OCI-LY7 (cell line): ENCODE data around the gene RAI2. TPM values are rescaled to one million over a fixed set of nuclear protein-coding genes. Genes with fewer than 3 reads are reported as not detected.

Experiments
- BruUV-seq: library from RNA; stranded (reverse); fragments of 400-500 nt; replicated peaks from 2 replicates; lab custom pipeline; 2021; lab: Mats Ljungman, UMichigan
- CTCF ChIA-PET: fragments of 300-600 bp; sonication (Branson Sonifier 250); formaldehyde crosslinking; loops from one replicate; lab custom pipeline; 2022; ENCODE audit warnings: antibody characterized with exemption; ENCODE audit not compliant: unreplicated experiment; lab: Charles Lee
- POLR2A ChIA-PET: fragments of 300-600 bp; sonication (Branson Sonifier 250); formaldehyde crosslinking; loops from one replicate; lab custom pipeline; 2022; ENCODE audit warnings: antibody characterized with exemption; lab: Charles Lee
- DNase-seq: peaks from one replicate; pipeline ENCODE4 v3.0.0-alpha.2; 2015; ENCODE audit warnings: low spot score
- H2AFZ ChIP-seq: fragments of 200-600 bp; sonication (generic), shearing (Covaris generic); 2 replicates; pipeline ENCODE4 v1.6.1; 2014; ENCODE audit warnings: mild to moderate bottlenecking, antibody characterized with exemption, low read length, moderate library complexity
- H3K27ac ChIP-seq: fragments of 200-600 bp; sonication (generic); 2 replicates; pipeline ENCODE4 v1.5.1; 2014; ENCODE audit warnings: mixed run types, low read depth, mild to moderate bottlenecking, moderate library complexity, low read length, inconsistent platforms; ENCODE audit not compliant: poor library complexity, severe bottlenecking
- H3K36me3 ChIP-seq: fragments of 200-600 bp; sonication (generic); 2 replicates; pipeline ENCODE4 v1.6.1; 2014; ENCODE audit warnings: mild to moderate bottlenecking, antibody characterized with exemption, low read length, moderate library complexity, mixed read lengths; ENCODE audit not compliant: insufficient read depth
- H3K4me1 ChIP-seq: fragments of 200-600 bp; sonication (generic); 2 replicates; pipeline ENCODE4 v1.5.1; 2014; ENCODE audit warnings: mild to moderate bottlenecking, low read length; ENCODE audit not compliant: insufficient read depth, poor library complexity, severe bottlenecking
- H3K4me2 ChIP-seq: fragments of 200-600 bp; sonication (generic); 2 replicates; pipeline ENCODE4 v1.6.1; 2014; ENCODE audit warnings: mild to moderate bottlenecking, low read length
- H3K4me3 ChIP-seq: fragments of 200-600 bp; sonication (generic); 2 replicates; pipeline ENCODE4 v1.5.1; 2014; ENCODE audit warnings: mild to moderate bottlenecking, low read depth, low read length; ENCODE audit not compliant: poor library complexity, severe bottlenecking
- H3K79me2 ChIP-seq: fragments of 200-600 bp; sonication (generic); 2 replicates; pipeline ENCODE4 v1.6.1; 2016; ENCODE audit warnings: low read depth, mild to moderate bottlenecking, low read length, moderate library complexity, mixed read lengths; ENCODE audit not compliant: insufficient read depth
- H3K9me2 ChIP-seq: fragments of 200-600 bp; sonication (generic); 2 replicates; pipeline ENCODE4 v1.6.1; 2016; ENCODE audit warnings: mild to moderate bottlenecking, low read length, mixed read lengths; ENCODE audit not compliant: insufficient read depth
- H3K9me3 ChIP-seq: fragments of 200-600 bp; sonication (generic); 2 replicates; pipeline ENCODE4 v1.6.1; 2014; ENCODE audit warnings: mild to moderate bottlenecking, mixed run types, low read length, mixed read lengths
- H4K20me1 ChIP-seq: fragments of 200-600 bp; sonication (generic); 2 replicates; pipeline ENCODE4 v1.6.1; 2014; ENCODE audit warnings: mild to moderate bottlenecking, antibody characterized with exemption, low read length, moderate library complexity, mixed read lengths; ENCODE audit not compliant: insufficient read depth
- CTCF ChIP-seq: fragments of 200-600 bp; sonication (generic); conservative IDR thresholded peaks from 2 replicates; pipeline ENCODE4 v1.5.1; 2014; ENCODE audit warnings: mild to moderate bottlenecking, antibody characterized with exemption, low read length, moderate library complexity, mixed read lengths
- EZH2phosphoT487 ChIP-seq: fragments of 200-600 bp; sonication (generic); IDR thresholded peaks from 2 replicates; pipeline ENCODE4 v1.6.1; 2018; ENCODE audit warnings: low read depth, borderline replicate concordance, mild to moderate bottlenecking, mixed run types, antibody characterized with exemption, low read length, moderate library complexity, mixed read lengths
- intact Hi-C: fragments of 100-400 bp; cut with micrococcal nuclease; formaldehyde crosslinking; loops from one replicate; pipeline ENCODE4 v1.10.0; 2022; ENCODE audit not compliant: unreplicated experiment
- total RNA-seq, 2 experiments: library from RNA; depleted of rRNA in 1 of 2; stranded (reverse); fragments of >200 nt in 1 of 2; shearing (Covaris generic) in 1 of 2; gene quantifications; 2 replicates each; pipeline ENCODE4 v1.2.3, GENCODE V29; 2014 to 2022

Gene RAI2
- total RNA-seq, 2 experiments from 2014 or later, result not detected

GRCh38 chrX:17812763-17813162 is 48.3 kb downstream of the RAI2 start:
- H3K9me2 ChIP-seq, result no peaks in the 10 kb centered on the region
- H3K9me3 ChIP-seq, result no peaks in the 10 kb centered on the region
- no peak overlapping the region for H2AFZ ChIP-seq
- POLR2A ChIA-PET, result no interaction called here
- intact Hi-C loops, result no loop called here
- DNase-seq, result peak; percentile 1
- H3K27ac ChIP-seq, result no peak overlapping the region
- H3K4me1 ChIP-seq, result no peaks in the 10 kb centered on the region
- CTCF ChIA-PET, result no interaction called here
- H3K4me2 ChIP-seq, result no peak overlapping the region
- no peak overlapping the region for H3K4me3 ChIP-seq
- no peaks in the 10 kb centered on the region for H3K36me3 ChIP-seq
- H4K20me1 ChIP-seq, result no peaks in the 10 kb centered on the region
- BruUV-seq, result no TSS peak
- TF ChIP-seq CTCF (peak; percentile 50), EZH2phosphoT487 (no peak)
- H3K79me2 ChIP-seq, result no peaks in the 10 kb centered on the region

- no peaks in the 10 kb centered on the region for H4K20me1 ChIP-seq
- no peak for TF ChIP-seq CTCF
- no peak for TF ChIP-seq EZH2phosphoT487
- CTCF ChIA-PET, result no interaction called here
- no peak overlapping the region for H2AFZ ChIP-seq
- H3K27ac ChIP-seq, result no peak overlapping the region
- H3K79me2 ChIP-seq, result no peaks in the 10 kb centered on the region
- H3K4me1 ChIP-seq, result no peaks in the 10 kb centered on the region
- H3K36me3 ChIP-seq, result no peaks in the 10 kb centered on the region
- no peak overlapping the region for H3K4me3 ChIP-seq
- no peaks in the 10 kb centered on the region for H3K9me2 ChIP-seq
- no peak overlapping the region for H3K4me2 ChIP-seq
- intact Hi-C loops, result no loop called here
- BruUV-seq, result no TSS peak
- POLR2A ChIA-PET, result no interaction called here
- H3K9me3 ChIP-seq, result no peaks in the 10 kb centered on the region
- DNase-seq, result no peak
Observed at GRCh38 chrX:17809984-17810383, 51.1 kb downstream of the RAI2 start.

DNA sequence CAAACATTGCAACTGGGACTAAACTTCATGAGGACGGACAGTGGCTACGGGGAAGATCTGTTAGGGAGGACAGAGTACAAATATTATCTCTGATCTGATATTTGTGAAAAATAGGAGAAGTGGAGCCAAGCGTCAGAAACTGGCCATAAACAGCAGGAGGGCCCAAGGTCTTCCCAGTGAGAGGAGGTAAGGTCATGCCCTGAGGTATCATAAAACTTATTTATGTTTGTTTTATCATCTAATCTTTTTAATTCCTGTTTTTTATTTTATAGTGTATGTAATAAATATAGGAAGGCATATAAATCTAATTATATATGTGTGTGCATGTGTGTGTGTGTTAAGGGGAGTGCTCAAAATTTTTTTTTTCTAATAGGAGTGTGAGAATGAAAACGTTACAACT is 51.8 kb downstream of the RAI2 start:
- TF ChIP-seq EZH2phosphoT487, result no peak
- TF ChIP-seq CTCF, result no peak
- no peaks in the 10 kb centered on the region for H4K20me1 ChIP-seq
- no peaks in the 10 kb centered on the region for H3K9me3 ChIP-seq
- H3K79me2 ChIP-seq, result no peaks in the 10 kb centered on the region
- H3K27ac ChIP-seq, result no peak overlapping the region
- no peaks in the 10 kb centered on the region for H3K4me1 ChIP-seq
- no peaks in the 10 kb centered on the region for H3K9me2 ChIP-seq
- no peak overlapping the region for H2AFZ ChIP-seq
- H3K4me2 ChIP-seq, result no peak overlapping the region
- CTCF ChIA-PET, result no interaction called here
- POLR2A ChIA-PET, result no interaction called here
- DNase-seq, result no peak
- no peak overlapping the region for H3K4me3 ChIP-seq
- intact Hi-C loops, result no loop called here
- no peaks in the 10 kb centered on the region for H3K36me3 ChIP-seq
- no TSS peak for BruUV-seq
